ENCODE data around the gene ADAMTSL5.

The ADAMTSL5 gene

DNA sequence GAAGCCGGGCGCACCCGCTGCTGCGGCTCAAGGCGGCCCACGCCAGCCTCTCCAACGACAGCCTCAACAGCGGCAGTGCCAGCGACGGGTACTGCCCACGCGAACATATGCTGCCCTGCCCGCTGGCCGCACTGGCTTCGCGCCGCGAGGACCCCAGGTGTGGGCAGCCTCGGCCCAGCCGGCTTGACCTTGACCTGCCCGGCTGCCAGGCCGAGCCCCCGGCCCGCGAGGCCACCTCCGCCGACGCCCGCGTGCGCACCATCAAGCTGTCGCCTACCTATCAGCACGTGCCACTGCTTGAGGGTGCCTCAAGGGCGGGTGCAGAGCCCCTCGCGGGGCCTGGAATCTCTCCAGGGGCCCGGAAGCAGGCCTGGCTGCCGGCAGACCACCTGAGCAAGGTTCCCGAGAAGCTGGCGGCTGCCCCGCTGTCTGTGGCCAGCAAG lies 46.8 kb downstream of the ADAMTSL5 start:
- no peak for DNase-seq (ENCODE audit: low spot score)

GRCh38 chr19:1465191-1466016 lies 47.4 kb downstream of the ADAMTSL5 start:
- DNase-seq (ENCODE audit: low spot score) = peak; percentile 56

GRCh38 chr19:1461862-1462261 lies 51.0 kb downstream of the ADAMTSL5 start:
- DNase-seq (ENCODE audit: low spot score) = no peak

DNA sequence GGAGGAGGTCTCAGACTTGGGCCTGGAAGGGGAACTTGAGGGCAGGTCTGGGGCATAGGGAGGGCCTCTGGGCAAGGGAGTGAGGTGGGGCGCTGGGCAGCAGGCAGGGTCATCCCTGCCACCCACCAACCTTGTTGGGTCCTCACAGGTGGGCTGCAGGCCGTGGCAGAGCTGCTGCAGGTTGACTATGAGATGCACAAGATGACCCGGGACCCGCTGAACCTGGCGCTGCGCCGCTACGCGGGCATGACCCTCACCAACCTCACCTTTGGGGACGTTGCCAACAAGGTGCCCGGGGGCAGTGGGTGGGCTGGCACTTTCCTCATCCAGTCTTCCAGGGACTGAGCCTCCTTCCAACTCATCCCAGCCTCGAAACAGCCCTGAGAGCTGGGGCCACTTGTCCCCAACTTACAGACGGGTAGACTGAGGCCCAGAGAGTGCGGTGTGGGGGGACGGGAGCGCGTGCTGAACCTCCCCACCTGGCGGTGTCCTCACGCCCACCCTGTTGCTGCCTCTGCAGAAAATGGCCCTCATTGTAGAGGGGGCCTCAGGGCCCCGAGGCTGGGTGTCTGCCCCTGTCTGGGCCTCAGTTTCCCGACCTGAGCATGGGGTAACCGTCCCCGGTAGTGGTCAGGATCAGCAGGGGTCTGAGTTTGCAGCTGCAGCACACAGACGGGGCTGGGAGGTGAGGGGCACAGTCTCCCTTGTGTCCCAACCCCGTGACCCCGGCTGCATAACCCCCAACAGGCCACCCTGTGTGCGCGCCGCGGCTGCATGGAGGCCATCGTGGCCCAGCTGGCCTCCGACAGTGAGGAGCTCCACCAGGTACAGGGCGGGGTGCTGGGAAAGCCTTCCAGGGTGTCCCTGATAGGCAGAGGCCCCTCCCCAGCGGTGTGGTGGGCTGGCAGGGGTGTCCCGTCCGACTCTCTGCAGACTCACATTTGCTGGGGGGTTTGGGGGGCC lies 52.5 kb downstream of the ADAMTSL5 start:
- DNase-seq (ENCODE audit: low spot score) = no peak

- DNase-seq (ENCODE audit: low spot score) = no peak
Observed at GRCh38 chr19:1459479-1459878, 53.3 kb downstream of the ADAMTSL5 start.

DNA sequence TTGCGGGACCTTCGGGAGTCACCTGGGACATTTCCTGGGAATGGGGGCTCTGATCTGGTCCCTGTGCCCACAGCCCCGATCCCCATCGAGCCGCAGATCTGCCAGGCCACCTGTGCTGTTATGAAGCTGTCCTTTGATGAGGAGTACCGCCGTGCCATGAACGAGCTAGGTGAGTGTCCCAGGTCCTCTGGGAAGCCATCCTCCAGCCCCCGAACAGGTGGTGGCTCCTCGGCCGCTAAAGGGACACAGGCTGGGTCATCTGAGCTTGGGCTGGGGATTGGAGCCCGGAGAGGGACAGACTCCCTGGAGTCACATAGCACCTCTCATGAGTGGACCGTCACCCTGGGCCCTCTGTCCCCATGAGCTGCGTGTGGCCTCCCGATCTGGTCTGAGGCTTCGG lies 54.9 kb downstream of the ADAMTSL5 start:
- DNase-seq (ENCODE audit: low spot score) = no peak

DNA sequence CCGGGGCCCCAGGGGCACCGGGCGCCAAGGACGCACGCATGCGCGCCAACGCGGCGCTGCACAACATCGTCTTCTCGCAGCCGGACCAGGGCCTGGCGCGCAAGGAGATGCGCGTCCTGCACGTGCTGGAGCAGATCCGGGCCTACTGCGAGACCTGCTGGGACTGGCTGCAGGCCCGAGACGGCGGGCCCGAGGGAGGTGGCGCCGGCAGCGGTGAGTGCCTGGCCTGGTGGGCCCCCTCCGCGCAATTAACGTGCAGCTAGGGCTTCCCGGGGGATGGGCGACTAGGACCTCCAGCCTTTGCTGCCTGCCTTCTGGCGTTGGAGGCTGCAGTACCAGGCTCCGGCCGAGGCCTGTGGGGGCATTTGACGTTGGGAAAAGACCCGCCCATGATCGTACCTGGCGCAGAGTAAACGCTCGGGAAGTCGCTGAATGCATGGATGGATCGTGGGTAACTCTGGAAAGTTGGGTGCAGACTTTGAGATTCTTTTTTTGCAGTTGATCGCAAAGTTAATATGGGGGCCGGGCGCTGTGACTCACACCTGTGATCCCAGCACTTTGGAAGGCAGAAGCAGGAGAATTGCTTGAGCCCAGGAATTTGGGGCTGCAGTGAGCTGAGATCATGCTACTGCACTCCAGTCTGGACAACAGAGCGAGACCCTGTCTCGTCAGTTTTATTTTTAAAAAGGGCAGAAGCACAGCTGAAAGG lies 55.6 kb downstream of the ADAMTSL5 start:
- no peak for DNase-seq (ENCODE audit: low spot score)

- DNase-seq (ENCODE audit: low spot score) = no peak
Observed at GRCh38 chr19:1456121-1456900, 56.5 kb downstream of the ADAMTSL5 start.

- peak; percentile 79 for DNase-seq (ENCODE audit: low spot score)
Observed at GRCh38 chr19:1455336-1456120, 57.3 kb downstream of the ADAMTSL5 start.

Measured in GM03348 (cell line).